Activated CD4-positive, CD25-positive, alpha-beta regulatory T cell (primary cell): ENCODE measurements around the gene INKA1.

Source experiments
- DNase-seq, 4 experiments: peaks; one replicate each; lab custom pipeline; 2025; lab: John Stamatoyannopoulos, UW

Gene INKA1

GRCh38 chr3:49786357-49787181 lies 16.5 kb upstream of the INKA1 start, which contains the start of gene IP6K1:
Gene IP6K1, minus strand, starts transcription at chr3:49786542. Its CDS starts 38,502 bp downstream, at chr3:49748040.
- peak; percentile 98 to 99 (median 98) for DNase-seq

- no peak for DNase-seq
Measured at GRCh38 chr3:49787182-49787464, 15.9 kb upstream of the INKA1 start.

- DNase-seq: no peak
Measured at GRCh38 chr3:49787536-49787935, 15.5 kb upstream of the INKA1 start.

DNA sequence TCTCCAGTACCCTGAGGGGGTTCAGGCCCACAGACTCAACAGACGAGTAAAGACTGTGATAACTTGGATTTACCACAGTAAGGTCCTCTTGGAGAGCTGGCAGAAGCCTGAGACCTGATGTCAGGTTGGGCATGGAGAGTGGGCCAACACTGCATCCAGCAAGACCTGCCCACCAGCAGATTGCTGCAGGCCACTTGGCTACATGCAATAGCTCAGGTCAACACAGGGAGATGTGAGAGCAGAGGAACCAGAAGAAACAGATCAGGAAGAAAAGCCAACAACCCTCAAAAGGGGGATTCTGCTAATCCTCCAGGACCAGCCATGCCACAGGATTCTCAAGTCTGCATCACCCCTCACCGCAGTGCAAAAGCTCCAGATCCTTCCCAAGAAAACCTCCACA lies 15.0 kb upstream of the INKA1 start:
- no peak for DNase-seq

DNA sequence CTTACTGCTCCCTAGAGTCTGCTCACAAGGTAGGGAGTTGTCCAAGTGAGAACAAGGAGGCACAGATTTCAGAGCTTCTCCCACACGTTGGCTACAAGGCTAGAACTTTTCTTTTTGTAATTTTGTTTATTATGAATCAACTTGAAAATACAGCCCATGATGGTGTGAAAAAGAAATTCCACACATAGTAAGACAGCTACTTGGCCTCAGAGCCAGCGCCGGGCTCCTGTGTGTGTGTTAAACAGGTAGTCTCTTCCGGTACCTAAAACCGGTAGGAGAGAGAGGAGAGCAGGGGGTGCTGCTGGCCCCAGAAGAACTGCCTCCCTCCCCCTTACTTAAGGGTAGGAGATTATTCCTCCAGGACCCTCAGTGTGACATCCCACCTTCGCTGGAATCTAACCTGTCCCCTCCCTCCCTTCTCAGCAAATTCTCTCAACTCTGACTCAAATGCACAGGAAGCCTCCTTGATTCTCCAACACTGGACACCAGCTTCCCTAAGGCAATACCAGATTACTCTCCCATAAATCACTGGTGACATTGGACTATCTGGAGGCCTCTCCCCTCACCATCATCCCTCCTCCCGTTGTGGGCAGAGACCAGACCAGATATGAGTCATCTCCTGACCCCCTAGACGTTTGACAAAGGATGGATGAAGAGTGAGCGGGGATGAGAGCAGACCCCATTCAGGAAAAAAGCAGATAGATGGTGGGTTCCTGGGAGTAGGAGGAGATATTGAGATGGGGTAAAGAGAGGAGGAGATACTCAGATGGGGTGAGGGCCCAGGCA lies 12.2 kb upstream of the INKA1 start:
- DNase-seq: no peak

DNA sequence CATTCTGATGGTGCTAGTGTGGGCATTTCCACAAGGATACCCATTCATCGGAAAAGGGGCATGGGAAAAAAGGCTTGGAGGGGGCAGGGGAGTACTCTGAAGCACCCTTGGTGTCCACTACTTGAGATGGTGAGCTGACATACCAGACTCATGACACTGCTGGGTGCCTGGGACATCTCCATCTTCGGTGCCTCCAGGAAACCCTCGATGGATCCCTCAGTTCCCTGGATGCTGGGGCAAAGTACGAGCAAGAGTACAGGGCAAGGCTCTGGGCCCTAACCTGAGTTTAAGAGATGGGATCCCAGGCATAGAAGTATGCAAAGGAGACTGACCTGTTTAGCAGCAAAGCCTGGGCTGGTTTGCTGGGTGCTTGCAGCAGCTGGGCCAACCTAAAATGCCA lies 11.5 kb upstream of the INKA1 start:
- no peak for DNase-seq

- DNase-seq: no peak
Measured at GRCh38 chr3:49792371-49793150, 10.5 kb upstream of the INKA1 start.

GRCh38 chr3:49793486-49794085 lies 9.5 kb upstream of the INKA1 start:
- no peak for DNase-seq

GRCh38 chr3:49794431-49794830 lies 8.6 kb upstream of the INKA1 start:
- no peak for DNase-seq

DNA sequence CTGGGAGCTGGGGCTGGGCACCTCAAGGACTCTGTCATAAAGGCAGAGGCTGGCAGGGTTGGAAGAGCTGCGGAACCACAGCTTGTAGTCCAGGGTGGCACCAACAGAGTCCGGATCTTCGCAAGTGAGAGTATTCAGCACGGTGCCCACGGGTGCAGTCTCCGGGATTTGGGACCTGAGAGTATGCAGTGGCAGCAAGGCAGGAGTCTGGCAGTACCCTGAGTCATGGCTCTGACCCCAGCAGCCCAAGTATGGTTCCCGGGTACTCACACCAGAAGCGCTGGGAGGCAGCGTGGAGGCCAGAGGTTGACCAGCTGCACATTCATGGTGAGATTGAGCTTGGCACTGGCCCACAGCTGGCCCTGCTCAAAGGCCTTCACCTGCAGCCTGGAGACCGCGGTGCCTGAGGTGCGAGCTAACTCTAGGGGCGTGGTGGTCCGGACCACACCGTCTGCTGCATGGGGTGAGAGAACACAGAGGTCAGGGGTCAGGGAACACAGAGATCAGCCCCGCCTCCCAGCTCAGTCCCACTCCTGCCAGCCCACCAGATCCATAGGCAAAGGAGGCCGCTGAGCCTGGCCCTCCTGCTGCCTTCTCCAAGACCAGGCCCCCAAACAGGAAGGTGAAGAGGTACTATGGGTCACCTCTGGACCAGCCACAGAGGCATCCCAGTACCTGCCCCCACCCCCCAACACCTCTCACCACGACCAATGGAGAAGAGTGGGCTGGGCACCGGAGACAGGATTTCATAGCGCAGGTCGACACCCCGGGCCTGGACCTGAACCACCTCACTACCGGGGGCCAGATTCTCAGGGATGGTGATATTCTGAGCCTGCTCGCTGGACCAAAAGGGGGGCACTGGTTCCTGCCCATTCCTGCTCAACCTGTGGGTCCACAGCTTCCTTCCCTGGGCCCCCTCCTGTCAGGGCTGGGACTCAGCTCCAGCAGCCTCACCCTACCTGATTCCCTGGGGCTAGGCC lies 7.8 kb upstream of the INKA1 start:
- DNase-seq: no peak

GRCh38 chr3:49799105-49799504 lies 4.0 kb upstream of the INKA1 start:
- no peak for DNase-seq

DNA sequence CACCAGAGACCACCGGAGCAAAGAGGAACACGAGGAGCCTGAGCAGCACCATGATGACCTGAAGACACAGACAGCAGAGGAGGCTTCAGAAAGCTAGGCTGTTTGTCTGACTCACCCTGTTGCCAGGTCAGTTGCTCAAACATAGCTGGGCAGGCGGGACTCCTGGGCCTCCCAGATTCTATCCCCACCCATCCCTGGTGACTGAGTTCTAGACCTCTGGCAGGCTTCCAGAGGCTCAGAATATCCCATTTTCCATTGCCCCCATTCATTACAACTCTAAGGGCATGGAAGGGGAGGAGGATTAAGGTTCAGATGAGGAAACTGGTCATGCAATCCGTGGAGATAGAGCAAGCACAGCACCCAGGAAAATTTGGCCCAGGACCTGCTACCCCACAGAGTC lies 3.3 kb upstream of the INKA1 start, which contains the start of gene CDHR4:
CDHR4 (minus strand) TSS at position 113 of the 400 bp plus-strand sequence; CDS start at position 52, 61 bp downstream.
- DNase-seq: no peak

DNA sequence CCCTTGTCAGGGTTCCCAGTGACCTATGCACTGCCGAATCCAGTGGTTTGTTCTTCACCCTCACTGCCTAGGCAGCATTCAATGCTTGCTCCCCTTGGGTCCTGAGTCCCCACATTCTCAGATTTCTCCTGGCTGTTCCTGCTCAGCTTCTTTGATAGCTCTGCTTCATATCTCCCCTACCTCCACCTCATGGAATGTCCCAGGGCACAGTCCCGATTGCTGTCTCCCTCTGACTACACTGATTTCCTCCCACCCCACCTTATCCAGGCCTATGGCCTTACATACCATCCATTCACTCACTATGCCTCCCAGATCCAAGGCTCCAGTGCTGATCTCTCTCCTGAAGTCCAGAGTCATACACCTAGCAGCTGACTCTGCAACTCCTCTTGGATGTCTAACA lies 1.9 kb upstream of the INKA1 start:
- DNase-seq: no peak

GRCh38 chr3:49803465-49804140 lies 542 bp downstream of the INKA1 start:
- peak in 1 of 4 experiments; percentile 20 for DNase-seq

GRCh38 chr3:49804141-49805041 lies 1.3 kb downstream of the INKA1 start:
- no peak for DNase-seq

- DNase-seq: no peak
Measured at GRCh38 chr3:49805367-49805782, 2.3 kb downstream of the INKA1 start.

DNA sequence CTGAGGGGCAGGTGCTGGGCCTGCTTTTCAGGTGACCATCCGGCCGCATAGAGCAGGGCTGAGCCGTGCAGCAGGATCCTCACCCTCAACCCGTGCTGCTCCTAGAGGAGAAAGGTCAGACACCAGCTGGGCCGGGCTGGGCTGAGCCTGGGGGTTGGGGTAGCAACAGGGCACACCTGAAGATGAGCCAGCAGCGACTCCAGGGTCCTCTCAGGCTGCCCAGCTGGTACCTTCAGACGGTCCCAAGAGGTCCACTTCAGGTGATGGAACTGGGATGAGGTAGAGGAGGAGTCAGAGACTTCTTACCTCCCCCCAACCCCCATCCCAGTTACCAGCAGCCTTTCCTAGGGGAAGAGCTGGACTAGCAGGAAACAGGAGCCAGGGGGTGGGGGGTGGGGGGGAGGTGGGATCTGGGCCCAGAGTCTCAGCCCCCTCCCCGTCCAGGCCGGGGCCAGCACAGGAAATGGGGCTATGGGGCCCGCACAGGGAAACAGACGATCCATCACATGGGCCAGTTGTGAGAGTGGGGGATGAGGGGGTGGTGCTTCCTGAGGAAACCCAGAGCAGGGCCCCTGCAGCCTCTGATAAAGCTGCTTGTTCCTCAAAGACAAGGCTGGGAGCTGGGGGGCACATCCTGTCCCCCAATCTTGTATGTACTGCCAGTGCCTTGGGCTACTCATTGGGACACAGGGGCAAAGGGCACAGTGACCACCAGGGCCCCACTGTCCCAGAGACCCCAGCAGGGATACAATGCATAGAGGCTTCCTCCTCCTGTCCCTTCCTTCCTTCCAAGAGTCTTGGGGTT lies 3.0 kb downstream of the INKA1 start:
- no peak for DNase-seq

DNA sequence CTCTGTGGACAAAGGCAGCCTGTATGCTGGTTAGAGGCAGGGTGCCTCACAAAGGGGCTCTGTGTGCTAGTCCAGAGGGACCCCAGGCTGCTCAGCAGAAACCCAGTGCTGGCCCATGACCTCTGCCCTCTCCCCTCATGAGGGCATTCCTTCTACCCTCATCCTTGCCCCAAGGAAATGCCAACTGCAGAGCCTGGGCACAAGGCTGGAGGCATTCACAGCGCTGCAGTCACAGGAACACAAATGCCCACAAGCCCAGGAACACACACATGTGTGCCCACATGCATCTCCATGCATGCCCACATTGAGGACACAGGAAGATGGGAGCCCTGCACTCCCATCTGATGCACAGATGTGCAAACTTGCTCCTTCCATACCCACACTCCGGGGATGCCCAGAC lies 3.8 kb downstream of the INKA1 start:
- DNase-seq: no peak
